ENCODE measurements around the gene MYO9B. TPM values are rescaled to one million over a fixed set of nuclear protein-coding genes. Genes with fewer than 3 reads are reported as not detected.

Gene MYO9B
- total and polyA plus RNA-seq, 2 of the 13 experiments (the other 11 are each of a cell fraction or from before 2014, with no cell fraction given): 18.0 to 18.3 TPM

DNA sequence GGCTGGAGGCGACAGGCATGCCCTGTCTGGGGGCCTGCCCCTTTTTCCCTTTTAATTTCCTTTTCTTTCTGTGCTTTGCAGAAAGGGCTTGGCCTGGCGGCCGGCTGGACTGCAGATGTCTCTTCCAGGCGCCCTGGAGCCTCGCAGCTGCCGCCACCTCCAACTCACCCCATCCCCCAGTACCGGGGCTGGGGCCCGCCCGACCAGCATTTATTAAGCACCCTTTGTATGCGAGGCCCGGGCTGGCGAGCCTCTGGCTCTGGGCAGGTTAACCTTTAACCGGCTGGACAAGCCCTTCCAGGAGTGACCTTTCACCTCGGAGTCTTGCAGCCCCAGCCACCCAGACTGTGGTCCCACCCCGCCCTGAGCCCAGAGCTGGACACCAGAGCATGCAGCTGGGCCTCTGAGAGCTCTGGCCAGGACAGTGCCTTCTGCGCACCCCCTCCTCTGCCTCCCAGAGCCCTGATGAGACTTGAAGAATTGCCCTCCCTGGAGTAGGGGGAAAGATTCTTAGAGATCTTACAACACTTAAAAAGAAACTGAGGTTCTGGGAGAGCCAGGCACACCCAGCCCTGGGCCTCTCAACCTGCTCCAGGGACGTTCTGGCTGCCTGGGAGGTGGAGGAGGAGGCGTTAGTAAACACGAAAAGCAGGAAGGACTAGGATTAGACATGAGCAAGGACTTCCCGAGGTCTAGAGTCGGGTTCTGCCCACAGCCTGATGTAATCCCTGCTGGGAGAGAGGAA is 171.3 kb downstream of the MYO9B start (continued):
- TF ChIP-seq, protein P1, sequence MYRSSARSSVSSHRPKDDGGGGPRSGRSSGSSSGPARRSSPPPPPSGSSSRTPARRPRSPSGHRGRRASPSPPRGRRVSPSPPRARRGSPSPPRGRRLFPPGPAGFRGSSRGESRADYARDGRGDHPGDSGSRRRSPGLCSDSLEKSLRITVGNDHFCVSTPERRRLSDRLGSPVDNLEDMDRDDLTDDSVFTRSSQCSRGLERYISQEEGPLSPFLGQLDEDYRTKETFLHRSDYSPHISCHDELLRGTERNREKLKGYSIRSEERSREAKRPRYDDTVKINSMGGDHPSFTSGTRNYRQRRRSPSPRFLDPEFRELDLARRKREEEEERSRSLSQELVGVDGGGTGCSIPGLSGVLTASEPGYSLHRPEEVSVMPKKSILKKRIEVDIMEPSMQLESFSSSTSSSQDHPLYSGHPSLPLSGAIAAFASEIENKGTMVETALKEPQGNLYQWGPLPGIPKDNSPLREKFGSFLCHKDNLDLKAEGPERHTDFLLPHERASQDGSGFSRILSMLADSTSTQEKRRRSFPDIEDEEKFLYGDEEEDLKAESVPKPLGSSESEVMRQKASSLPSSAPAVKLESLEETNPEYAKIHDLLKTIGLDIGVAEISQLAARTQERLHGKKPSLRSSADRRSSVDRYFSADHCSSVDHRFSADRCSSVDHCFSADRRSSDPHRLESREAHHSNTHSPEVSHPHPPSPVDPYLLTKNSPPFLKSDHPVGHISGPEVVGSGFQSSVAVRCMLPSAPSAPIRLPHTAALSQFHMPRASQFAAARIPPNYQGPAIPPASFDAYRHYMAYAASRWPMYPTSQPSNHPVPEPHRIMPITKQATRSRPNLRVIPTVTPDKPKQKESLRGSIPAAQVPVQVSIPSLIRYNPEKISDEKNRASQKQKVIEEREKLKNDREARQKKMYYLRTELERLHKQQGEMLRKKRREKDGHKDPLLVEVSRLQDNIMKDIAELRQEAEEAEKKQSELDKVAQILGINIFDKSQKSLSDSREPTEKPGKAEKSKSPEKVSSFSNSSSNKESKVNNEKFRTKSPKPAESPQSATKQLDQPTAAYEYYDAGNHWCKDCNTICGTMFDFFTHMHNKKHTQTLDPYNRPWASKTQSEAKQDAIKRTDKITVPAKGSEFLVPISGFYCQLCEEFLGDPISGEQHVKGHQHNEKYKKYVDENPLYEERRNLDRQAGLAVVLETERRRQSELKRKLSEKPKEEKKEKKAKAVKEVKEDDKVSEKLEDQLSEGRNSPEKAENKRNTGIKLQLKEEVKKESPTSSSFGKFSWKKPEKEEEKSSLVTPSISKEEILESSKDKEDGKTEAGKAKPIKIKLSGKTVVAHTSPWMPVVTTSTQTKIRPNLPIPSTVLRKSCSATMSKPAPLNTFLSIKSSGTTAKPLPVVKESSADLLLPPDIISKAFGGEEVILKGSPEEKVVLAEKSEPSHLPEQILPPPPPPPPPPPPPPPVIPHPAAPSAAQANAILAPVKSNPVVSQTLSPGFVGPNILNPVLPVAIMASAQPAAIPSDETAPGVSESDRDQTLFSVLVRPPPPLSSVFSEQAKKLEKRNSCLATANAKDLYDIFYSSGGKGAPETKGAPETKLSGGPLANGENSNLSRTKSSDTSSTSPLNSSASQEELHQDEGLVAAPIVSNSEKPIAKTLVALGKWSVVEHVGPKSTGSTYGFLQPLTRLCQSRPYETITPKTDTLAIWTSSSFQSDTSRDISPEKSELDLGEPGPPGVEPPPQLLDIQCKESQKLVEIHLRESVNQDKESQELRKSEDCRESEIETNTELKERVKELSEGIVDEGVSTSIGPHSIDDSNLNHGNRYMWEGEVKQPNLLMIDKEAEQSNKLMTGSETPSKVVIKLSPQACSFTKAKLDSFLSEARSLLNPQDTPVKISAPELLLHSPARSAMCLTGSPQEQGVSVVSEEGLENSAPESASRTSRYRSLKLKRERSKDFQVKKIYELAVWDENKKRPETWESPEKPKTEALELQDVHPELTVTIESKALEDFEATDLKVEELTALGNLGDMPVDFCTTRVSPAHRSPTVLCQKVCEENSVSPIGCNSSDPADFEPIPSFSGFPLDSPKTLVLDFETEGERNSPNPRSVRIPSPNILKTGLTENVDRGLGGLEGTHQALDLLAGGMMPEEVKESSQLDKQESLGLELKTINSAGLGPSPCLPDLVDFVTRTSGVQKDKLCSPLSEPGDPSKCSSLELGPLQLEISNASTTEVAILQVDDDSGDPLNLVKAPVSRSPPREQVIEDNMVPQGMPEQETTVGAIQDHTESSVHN (CRISPR knock-in tag; IDR thresholded peaks at IDR 0.05): no peak
- TF ChIP-seq ZNF652 (CRISPR knock-in tag; IDR thresholded peaks at IDR 0.05; ENCODE audit: borderline replicate concordance, low read depth) (peak; percentile 58; the same call in 1 of the 2 replicates), MZF1 (CRISPR knock-in tag; IDR thresholded peaks at IDR 0.05; ENCODE audit: borderline replicate concordance) (no peak), ZKSCAN1 (IDR thresholded peaks at IDR 0.05; ENCODE audit: low read length) (no peak), ZBTB8A (CRISPR knock-in tag; IDR thresholded peaks at IDR 0.05; ENCODE audit: borderline replicate concordance, low read depth) (no peak), BRD4 (CRISPR knock-in tag; IDR thresholded peaks at IDR 0.05) (no peak), U2AF1 (optimal IDR thresholded peaks at IDR 0.05; ENCODE audit: low read depth, low read length) (no peak), GFI1 (CRISPR knock-in tag; IDR thresholded peaks at IDR 0.05; ENCODE audit: borderline replicate concordance) (no peak), DPF2 (CRISPR knock-in tag; IDR thresholded peaks at IDR 0.05; ENCODE audit: borderline replicate concordance, low read depth) (no peak), KDM4B (CRISPR knock-in tag; IDR thresholded peaks at IDR 0.05) (no peak)
- TF ChIP-seq, protein P2, sequence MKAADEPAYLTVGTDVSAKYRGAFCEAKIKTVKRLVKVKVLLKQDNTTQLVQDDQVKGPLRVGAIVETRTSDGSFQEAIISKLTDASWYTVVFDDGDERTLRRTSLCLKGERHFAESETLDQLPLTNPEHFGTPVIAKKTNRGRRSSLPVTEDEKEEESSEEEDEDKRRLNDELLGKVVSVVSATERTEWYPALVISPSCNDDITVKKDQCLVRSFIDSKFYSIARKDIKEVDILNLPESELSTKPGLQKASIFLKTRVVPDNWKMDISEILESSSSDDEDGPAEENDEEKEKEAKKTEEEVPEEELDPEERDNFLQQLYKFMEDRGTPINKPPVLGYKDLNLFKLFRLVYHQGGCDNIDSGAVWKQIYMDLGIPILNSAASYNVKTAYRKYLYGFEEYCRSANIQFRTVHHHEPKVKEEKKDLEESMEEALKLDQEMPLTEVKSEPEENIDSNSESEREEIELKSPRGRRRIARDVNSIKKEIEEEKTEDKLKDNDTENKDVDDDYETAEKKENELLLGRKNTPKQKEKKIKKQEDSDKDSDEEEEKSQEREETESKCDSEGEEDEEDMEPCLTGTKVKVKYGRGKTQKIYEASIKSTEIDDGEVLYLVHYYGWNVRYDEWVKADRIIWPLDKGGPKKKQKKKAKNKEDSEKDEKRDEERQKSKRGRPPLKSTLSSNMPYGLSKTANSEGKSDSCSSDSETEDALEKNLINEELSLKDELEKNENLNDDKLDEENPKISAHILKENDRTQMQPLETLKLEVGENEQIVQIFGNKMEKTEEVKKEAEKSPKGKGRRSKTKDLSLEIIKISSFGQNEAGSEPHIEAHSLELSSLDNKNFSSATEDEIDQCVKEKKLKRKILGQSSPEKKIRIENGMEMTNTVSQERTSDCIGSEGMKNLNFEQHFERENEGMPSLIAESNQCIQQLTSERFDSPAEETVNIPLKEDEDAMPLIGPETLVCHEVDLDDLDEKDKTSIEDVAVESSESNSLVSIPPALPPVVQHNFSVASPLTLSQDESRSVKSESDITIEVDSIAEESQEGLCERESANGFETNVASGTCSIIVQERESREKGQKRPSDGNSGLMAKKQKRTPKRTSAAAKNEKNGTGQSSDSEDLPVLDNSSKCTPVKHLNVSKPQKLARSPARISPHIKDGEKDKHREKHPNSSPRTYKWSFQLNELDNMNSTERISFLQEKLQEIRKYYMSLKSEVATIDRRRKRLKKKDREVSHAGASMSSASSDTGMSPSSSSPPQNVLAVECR (CRISPR knock-in tag; IDR thresholded peaks at IDR 0.05; ENCODE audit: borderline replicate concordance): 0 out of 2 replicates have a peak, but pooled peaks have one; percentile 19
- TF ChIP-seq, protein P3, sequence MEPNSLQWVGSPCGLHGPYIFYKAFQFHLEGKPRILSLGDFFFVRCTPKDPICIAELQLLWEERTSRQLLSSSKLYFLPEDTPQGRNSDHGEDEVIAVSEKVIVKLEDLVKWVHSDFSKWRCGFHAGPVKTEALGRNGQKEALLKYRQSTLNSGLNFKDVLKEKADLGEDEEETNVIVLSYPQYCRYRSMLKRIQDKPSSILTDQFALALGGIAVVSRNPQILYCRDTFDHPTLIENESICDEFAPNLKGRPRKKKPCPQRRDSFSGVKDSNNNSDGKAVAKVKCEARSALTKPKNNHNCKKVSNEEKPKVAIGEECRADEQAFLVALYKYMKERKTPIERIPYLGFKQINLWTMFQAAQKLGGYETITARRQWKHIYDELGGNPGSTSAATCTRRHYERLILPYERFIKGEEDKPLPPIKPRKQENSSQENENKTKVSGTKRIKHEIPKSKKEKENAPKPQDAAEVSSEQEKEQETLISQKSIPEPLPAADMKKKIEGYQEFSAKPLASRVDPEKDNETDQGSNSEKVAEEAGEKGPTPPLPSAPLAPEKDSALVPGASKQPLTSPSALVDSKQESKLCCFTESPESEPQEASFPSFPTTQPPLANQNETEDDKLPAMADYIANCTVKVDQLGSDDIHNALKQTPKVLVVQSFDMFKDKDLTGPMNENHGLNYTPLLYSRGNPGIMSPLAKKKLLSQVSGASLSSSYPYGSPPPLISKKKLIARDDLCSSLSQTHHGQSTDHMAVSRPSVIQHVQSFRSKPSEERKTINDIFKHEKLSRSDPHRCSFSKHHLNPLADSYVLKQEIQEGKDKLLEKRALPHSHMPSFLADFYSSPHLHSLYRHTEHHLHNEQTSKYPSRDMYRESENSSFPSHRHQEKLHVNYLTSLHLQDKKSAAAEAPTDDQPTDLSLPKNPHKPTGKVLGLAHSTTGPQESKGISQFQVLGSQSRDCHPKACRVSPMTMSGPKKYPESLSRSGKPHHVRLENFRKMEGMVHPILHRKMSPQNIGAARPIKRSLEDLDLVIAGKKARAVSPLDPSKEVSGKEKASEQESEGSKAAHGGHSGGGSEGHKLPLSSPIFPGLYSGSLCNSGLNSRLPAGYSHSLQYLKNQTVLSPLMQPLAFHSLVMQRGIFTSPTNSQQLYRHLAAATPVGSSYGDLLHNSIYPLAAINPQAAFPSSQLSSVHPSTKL (CRISPR knock-in tag; IDR thresholded peaks at IDR 0.05): 0 out of 2 replicates have a peak, but pooled peaks have one; percentile 48
